OCI-LY7 (cell line): ENCODE results near the gene WT1. TPM values are rescaled to one million over a fixed set of nuclear protein-coding genes. Genes with fewer than 3 reads are reported as not detected.

Source experiments
- BruUV-seq: library from RNA; stranded (reverse); fragments of 400-500 nt; replicated peaks from 2 replicates; lab custom pipeline; 2021; lab: Mats Ljungman, UMichigan
- CTCF ChIA-PET: fragments of 300-600 bp; sonication (Branson Sonifier 250); formaldehyde crosslinking; loops from one replicate; lab custom pipeline; 2022; ENCODE audit warnings: antibody characterized with exemption; ENCODE audit not compliant: unreplicated experiment; lab: Charles Lee
- POLR2A ChIA-PET: fragments of 300-600 bp; sonication (Branson Sonifier 250); formaldehyde crosslinking; loops from one replicate; lab custom pipeline; 2022; ENCODE audit warnings: antibody characterized with exemption; lab: Charles Lee
- DNase-seq: peaks from one replicate; pipeline ENCODE4 v3.0.0-alpha.2; 2015; ENCODE audit warnings: low spot score
- H2AFZ ChIP-seq: fragments of 200-600 bp; sonication (generic), shearing (Covaris generic); 2 replicates; pipeline ENCODE4 v1.6.1; 2014; ENCODE audit warnings: mild to moderate bottlenecking, antibody characterized with exemption, low read length, moderate library complexity
- H3K27ac ChIP-seq: fragments of 200-600 bp; sonication (generic); 2 replicates; pipeline ENCODE4 v1.5.1; 2014; ENCODE audit warnings: mixed run types, low read depth, mild to moderate bottlenecking, moderate library complexity, low read length, inconsistent platforms; ENCODE audit not compliant: poor library complexity, severe bottlenecking
- H3K36me3 ChIP-seq: fragments of 200-600 bp; sonication (generic); 2 replicates; pipeline ENCODE4 v1.6.1; 2014; ENCODE audit warnings: mild to moderate bottlenecking, antibody characterized with exemption, low read length, moderate library complexity, mixed read lengths; ENCODE audit not compliant: insufficient read depth
- H3K4me1 ChIP-seq: fragments of 200-600 bp; sonication (generic); 2 replicates; pipeline ENCODE4 v1.5.1; 2014; ENCODE audit warnings: mild to moderate bottlenecking, low read length; ENCODE audit not compliant: insufficient read depth, poor library complexity, severe bottlenecking
- H3K4me2 ChIP-seq: fragments of 200-600 bp; sonication (generic); 2 replicates; pipeline ENCODE4 v1.6.1; 2014; ENCODE audit warnings: mild to moderate bottlenecking, low read length
- H3K4me3 ChIP-seq: fragments of 200-600 bp; sonication (generic); 2 replicates; pipeline ENCODE4 v1.5.1; 2014; ENCODE audit warnings: mild to moderate bottlenecking, low read depth, low read length; ENCODE audit not compliant: poor library complexity, severe bottlenecking
- H3K79me2 ChIP-seq: fragments of 200-600 bp; sonication (generic); 2 replicates; pipeline ENCODE4 v1.6.1; 2016; ENCODE audit warnings: low read depth, mild to moderate bottlenecking, low read length, moderate library complexity, mixed read lengths; ENCODE audit not compliant: insufficient read depth
- H3K9me2 ChIP-seq: fragments of 200-600 bp; sonication (generic); 2 replicates; pipeline ENCODE4 v1.6.1; 2016; ENCODE audit warnings: mild to moderate bottlenecking, low read length, mixed read lengths; ENCODE audit not compliant: insufficient read depth
- H3K9me3 ChIP-seq: fragments of 200-600 bp; sonication (generic); 2 replicates; pipeline ENCODE4 v1.6.1; 2014; ENCODE audit warnings: mild to moderate bottlenecking, mixed run types, low read length, mixed read lengths
- H4K20me1 ChIP-seq: fragments of 200-600 bp; sonication (generic); 2 replicates; pipeline ENCODE4 v1.6.1; 2014; ENCODE audit warnings: mild to moderate bottlenecking, antibody characterized with exemption, low read length, moderate library complexity, mixed read lengths; ENCODE audit not compliant: insufficient read depth
- CTCF ChIP-seq: fragments of 200-600 bp; sonication (generic); conservative IDR thresholded peaks from 2 replicates; pipeline ENCODE4 v1.5.1; 2014; ENCODE audit warnings: mild to moderate bottlenecking, antibody characterized with exemption, low read length, moderate library complexity, mixed read lengths
- EZH2phosphoT487 ChIP-seq: fragments of 200-600 bp; sonication (generic); IDR thresholded peaks from 2 replicates; pipeline ENCODE4 v1.6.1; 2018; ENCODE audit warnings: low read depth, borderline replicate concordance, mild to moderate bottlenecking, mixed run types, antibody characterized with exemption, low read length, moderate library complexity, mixed read lengths
- intact Hi-C: fragments of 100-400 bp; cut with micrococcal nuclease; formaldehyde crosslinking; loops from one replicate; pipeline ENCODE4 v1.10.0; 2022; ENCODE audit not compliant: unreplicated experiment
- total RNA-seq, 2 experiments: library from RNA; depleted of rRNA in 1 of 2; stranded (reverse); fragments of >200 nt in 1 of 2; shearing (Covaris generic) in 1 of 2; gene quantifications; 2 replicates each; pipeline ENCODE4 v1.2.3, GENCODE V29; 2014 to 2022

WT1 gene
- total RNA-seq, 2 experiments from 2014 or later = not detected

GRCh38 chr11:32469791-32470190 lies 34.5 kb upstream of the WT1 start:
- intact Hi-C loops = no loop called here
- no peaks in the 10 kb centered on the region for H3K9me2 ChIP-seq
- no peaks in the 10 kb centered on the region for H4K20me1 ChIP-seq
- no peaks in the 10 kb centered on the region for H3K36me3 ChIP-seq
- no TSS peak for BruUV-seq
- no peak overlapping the region for H3K4me3 ChIP-seq
- no peak overlapping the region for H3K27ac ChIP-seq
- H3K4me2 ChIP-seq = no peak overlapping the region
- CTCF ChIA-PET = no interaction called here
- DNase-seq = no peak
- H3K79me2 ChIP-seq = no peaks in the 10 kb centered on the region
- no peaks in the 10 kb centered on the region for H3K4me1 ChIP-seq
- TF ChIP-seq CTCF = no peak
- no peak for TF ChIP-seq EZH2phosphoT487
- POLR2A ChIA-PET = interaction anchor here (0.6 to 0.9 kb wide), 2 partner anchors 48 to 104 kb away, joined by 3 to 7 read pairs; no protein-coding TSS in a partner anchor
- H3K9me3 ChIP-seq = no peaks in the 10 kb centered on the region
- no peak overlapping the region for H2AFZ ChIP-seq

- Histone ChIP-seq H3K27ac (no peak overlapping the region), H3K79me2 (no peaks in the 10 kb centered on the region), H3K9me3 (no peaks in the 10 kb centered on the region), H3K4me3 (no peak overlapping the region), H3K36me3 (no peaks in the 10 kb centered on the region), H4K20me1 (no peaks in the 10 kb centered on the region), H3K4me2 (no peak overlapping the region), H3K9me2 (no peaks in the 10 kb centered on the region), H3K4me1 (no peaks in the 10 kb centered on the region), H2AFZ (no peak overlapping the region)
- TF ChIP-seq EZH2phosphoT487 = no peak
- no peak for TF ChIP-seq CTCF
- ChIA-PET CTCF (no interaction called here), POLR2A (interaction anchor here (0.7 kb wide), 1 partner anchor 228 kb away, joined by 3 read pairs; no protein-coding TSS in a partner anchor)
- DNase-seq = no peak
- no TSS peak for BruUV-seq
- intact Hi-C loops = no loop called here
Measured at GRCh38 chr11:32466279-32466915, 31.1 kb upstream of the WT1 start.

DNA sequence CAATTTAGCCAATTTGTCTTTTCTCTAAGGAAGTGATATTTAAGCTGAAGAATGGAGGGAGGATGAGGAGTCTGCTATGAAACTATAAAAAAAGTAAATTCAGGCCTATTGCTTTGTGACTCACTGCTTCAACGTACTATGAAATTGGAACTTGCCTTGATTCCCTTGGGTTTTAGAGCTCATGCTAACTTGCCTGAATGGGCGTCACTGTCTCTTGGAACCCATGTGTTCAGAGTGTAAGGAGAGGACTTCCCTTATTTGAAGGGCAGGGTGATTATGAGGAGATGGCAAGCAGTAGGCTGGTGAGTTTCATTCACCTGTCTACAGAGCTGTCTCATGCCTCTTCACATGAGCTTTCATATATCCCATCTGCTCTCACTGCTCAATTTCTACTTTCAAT lies 28.7 kb upstream of the WT1 start:
- intact Hi-C loops = no loop called here
- DNase-seq = no peak
- Histone ChIP-seq H3K4me2 (no peak overlapping the region), H4K20me1 (no peaks in the 10 kb centered on the region), H3K4me3 (no peak overlapping the region), H3K9me2 (no peaks in the 10 kb centered on the region), H3K36me3 (no peaks in the 10 kb centered on the region), H3K79me2 (no peaks in the 10 kb centered on the region), H3K4me1 (no peaks in the 10 kb centered on the region), H3K9me3 (no peaks in the 10 kb centered on the region), H3K27ac (no peak overlapping the region), H2AFZ (no peak overlapping the region)
- ChIA-PET POLR2A (no interaction called here), CTCF (no interaction called here)
- TF ChIP-seq EZH2phosphoT487 = no peak
- no peak for TF ChIP-seq CTCF
- no TSS peak for BruUV-seq
